Measurements from ENCODE around the gene SPINDOC.
A peak's percentile ranks its signal among the peaks of the same experiment; 100 is the strongest.

Gene SPINDOC

GRCh38 chr11:63818609-63819008 lies 5.4 kb downstream of the SPINDOC start:
- TF ChIP-seq, protein P1, sequence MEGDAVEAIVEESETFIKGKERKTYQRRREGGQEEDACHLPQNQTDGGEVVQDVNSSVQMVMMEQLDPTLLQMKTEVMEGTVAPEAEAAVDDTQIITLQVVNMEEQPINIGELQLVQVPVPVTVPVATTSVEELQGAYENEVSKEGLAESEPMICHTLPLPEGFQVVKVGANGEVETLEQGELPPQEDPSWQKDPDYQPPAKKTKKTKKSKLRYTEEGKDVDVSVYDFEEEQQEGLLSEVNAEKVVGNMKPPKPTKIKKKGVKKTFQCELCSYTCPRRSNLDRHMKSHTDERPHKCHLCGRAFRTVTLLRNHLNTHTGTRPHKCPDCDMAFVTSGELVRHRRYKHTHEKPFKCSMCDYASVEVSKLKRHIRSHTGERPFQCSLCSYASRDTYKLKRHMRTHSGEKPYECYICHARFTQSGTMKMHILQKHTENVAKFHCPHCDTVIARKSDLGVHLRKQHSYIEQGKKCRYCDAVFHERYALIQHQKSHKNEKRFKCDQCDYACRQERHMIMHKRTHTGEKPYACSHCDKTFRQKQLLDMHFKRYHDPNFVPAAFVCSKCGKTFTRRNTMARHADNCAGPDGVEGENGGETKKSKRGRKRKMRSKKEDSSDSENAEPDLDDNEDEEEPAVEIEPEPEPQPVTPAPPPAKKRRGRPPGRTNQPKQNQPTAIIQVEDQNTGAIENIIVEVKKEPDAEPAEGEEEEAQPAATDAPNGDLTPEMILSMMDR (IDR thresholded peaks at IDR 0.05; ENCODE audit: insufficient read depth, low read depth, low read length, missing control alignments), result no peak

DNA sequence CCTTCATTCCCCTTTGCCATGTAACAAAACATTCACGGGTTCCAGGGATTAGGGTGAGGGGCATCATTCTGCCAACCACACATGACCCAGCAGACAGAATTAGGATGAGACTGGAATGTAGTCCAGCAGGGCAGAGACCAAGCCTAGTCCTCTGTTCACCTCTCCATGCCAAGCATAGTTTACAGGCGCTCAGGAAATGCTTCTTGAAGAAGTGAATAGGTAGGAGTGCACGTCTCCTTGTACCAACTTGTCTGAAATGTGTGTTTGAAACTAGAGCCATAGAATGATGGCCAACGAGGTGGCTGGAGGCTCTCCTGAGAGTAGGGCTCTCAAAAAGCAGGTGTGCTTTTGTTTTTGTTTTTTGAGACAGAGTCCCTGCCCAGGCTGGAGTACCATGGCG lies 8.2 kb downstream of the SPINDOC start:
- DNase-seq (ENCODE audit: low read depth), result no peak

More at GRCh38 chr11:63818609-63819008, 5.4 kb downstream of the SPINDOC start:
- no peak for DNase-seq (ENCODE audit: low read depth)
- H3K4me3 ChIP-seq (ENCODE audit: low read depth, low read length), result no peak overlapping the region

DNA sequence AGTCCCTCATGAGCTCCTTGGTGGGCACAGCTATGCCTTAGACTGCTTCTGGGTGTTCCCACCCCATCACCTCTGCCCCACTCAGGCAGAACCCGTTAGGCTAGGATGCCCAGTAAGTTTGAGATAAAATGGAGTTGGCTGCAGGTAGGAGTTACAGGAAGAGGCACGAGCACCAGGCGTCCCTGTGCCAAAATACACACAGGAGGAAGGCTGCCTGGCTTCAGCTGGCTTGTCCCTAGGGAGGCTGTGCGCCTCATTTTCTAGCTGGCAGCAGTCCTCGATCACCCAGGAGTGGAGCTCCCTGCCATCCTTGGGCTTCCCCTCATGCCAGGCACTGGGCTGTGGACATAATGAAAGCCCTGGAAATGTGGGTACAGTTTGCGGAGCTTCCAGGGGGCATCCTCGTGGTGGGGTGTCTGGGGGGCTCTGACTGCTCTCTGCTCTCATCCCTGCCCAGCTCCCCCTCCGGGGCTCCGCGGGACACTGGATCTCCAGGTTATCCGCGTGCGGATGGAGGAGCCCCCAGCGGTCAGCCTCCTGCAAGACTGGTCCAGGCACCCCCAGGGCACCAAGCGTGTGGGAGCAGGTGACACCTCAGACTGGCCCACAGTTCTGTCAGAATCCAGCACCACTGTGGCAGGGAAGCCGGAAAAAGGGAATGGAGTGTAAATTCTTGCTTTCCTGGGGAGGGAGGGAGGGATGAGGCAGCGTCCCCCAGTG lies 13.4 kb downstream of the SPINDOC start:
- no peak for DNase-seq (ENCODE audit: low read depth)
- TF ChIP-seq, protein P1 (IDR thresholded peaks at IDR 0.05; ENCODE audit: insufficient read depth, low read depth, low read length, missing control alignments), result no peak
- H3K4me3 ChIP-seq (ENCODE audit: low read depth, low read length), result no peak overlapping the region

More for the DNA sequence above, 8.2 kb downstream of the SPINDOC start:
- TF ChIP-seq, protein P1 (IDR thresholded peaks at IDR 0.05; ENCODE audit: insufficient read depth, low read depth, low read length, missing control alignments), result no peak
- no peak overlapping the region for H3K4me3 ChIP-seq (ENCODE audit: low read depth, low read length)

GRCh38 chr11:63829823-63830489 lies 16.7 kb downstream of the SPINDOC start:
- no peak overlapping the region for H3K4me3 ChIP-seq (ENCODE audit: low read depth, low read length)
- peak; percentile 28 for DNase-seq (ENCODE audit: low read depth)
- TF ChIP-seq, protein P1 (IDR thresholded peaks at IDR 0.05; ENCODE audit: insufficient read depth, low read depth, low read length, missing control alignments), result peak; percentile 29

GRCh38 chr11:63831326-63831725 lies 18.1 kb downstream of the SPINDOC start:
- DNase-seq (ENCODE audit: low read depth), result no peak
- H3K4me3 ChIP-seq (ENCODE audit: low read depth, low read length), result no peak overlapping the region
- TF ChIP-seq, protein P1 (IDR thresholded peaks at IDR 0.05; ENCODE audit: insufficient read depth, low read depth, low read length, missing control alignments), result no peak

GRCh38 chr11:63832336-63832735 lies 19.1 kb downstream of the SPINDOC start:
- DNase-seq (ENCODE audit: low read depth), result no peak
- no peak overlapping the region for H3K4me3 ChIP-seq (ENCODE audit: low read depth, low read length)
- TF ChIP-seq, protein P1 (IDR thresholded peaks at IDR 0.05; ENCODE audit: insufficient read depth, low read depth, low read length, missing control alignments), result no peak
